Tibial nerve (tissue), 3 donors: ENCODE results near the gene ISOC2.

Source experiments
- CTCF ChIP-seq, 5 experiments: fragments of 200-600 bp in 3 of 5; fragments of 450-650 bp in 2 of 5; sonication (generic) in 3 of 5; IDR thresholded peaks; one replicate each; pipeline ENCODE4 v1.5.1; 2016 to 2019; ENCODE audit warnings: antibody characterized with exemption in 5 of 5, mild to moderate bottlenecking in 3 of 5, moderate library complexity in 2 of 5
- POLR2A ChIP-seq, 2 donors: fragments of 450-650 bp; IDR thresholded peaks; one replicate each; pipeline ENCODE4 v1.6.1; 2017; ENCODE audit warnings: antibody characterized with exemption in 2 of 2, mild to moderate bottlenecking in 2 of 2, moderate library complexity in 2 of 2

DNA sequence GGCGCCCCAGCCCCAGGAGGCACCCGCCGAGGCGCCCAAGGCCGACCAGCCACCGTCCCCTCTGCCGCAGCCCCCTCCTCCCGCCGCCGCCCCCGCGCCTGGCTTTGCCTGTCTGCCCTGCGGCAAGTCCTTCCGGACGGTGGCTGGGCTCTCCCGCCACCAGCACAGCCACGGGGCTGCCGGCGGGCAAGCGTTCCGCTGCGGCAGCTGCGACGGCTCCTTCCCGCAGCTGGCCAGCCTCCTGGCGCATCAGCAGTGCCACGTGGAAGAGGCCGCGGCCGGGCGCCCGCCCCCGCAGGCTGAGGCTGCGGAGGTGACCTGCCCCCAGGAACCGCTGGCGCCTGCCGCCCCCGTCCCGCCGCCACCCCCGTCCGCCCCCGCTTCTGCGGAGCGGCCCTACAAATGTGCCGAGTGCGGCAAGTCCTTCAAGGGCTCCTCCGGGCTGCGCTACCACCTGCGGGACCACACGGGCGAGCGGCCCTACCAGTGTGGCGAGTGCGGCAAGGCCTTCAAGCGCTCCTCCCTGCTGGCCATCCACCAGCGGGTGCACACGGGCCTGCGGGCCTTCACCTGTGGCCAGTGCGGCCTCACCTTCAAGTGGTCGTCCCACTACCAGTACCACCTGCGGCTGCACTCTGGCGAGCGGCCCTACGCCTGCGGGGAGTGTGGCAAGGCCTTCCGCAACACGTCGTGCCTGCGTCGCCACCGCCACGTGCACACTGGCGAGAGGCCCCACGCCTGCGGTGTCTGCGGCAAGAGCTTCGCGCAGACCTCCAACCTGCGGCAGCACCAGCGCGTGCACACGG is 20.9 kb upstream of the ISOC2 start:
- TF ChIP-seq CTCF (IDR thresholded peaks at IDR 0.05) (no peak), POLR2A (IDR thresholded peaks at IDR 0.05) (no peak)
